ENCODE results near the gene SLCO3A1. TPM values are rescaled to one million over a fixed set of nuclear protein-coding genes. Genes with fewer than 3 reads are reported as not detected.

Gene SLCO3A1
- total and polyA plus RNA-seq, 2 donors (not counting 1 experiment from before 2014, with no cell fraction given), result 8.1 to 16.8 TPM

- Histone ChIP-seq H2AFZ (ENCODE audit: low read length) (no peak overlapping the region), H3K4me3 (replicated peaks in 1 of 4; ENCODE audit: control extremely low read depth in 1 of 4, insufficient read depth in 1 of 4, low read depth in 3 of 4, low read length in 4 of 4) (no peak overlapping the region), H3K27ac (ENCODE audit: insufficient read depth, low read length) (no peak overlapping the region), H3K79me2 (ENCODE audit: control insufficient read depth, insufficient read depth, low read length) (no peaks in the 10 kb centered on the region), H3K27me3 (ENCODE audit: control insufficient read depth, insufficient read depth, low read length) (no peaks in the 10 kb centered on the region), H3K9ac (ENCODE audit: insufficient read depth, low read length) (no peak overlapping the region), H3K4me1 (ENCODE audit: control insufficient read depth, extremely low read depth, insufficient read depth, low read length) (no peaks in the 10 kb centered on the region), H3K36me3 (ENCODE audit: control insufficient read depth, insufficient read depth, low read length) (no peaks in the 10 kb centered on the region), H4K20me1 (ENCODE audit: control insufficient read depth, extremely low read depth, insufficient read depth, low read length) (no peaks in the 10 kb centered on the region), H3K9me3 (ENCODE audit: control insufficient read depth, insufficient read depth, low read depth, low read length) (no peaks in the 10 kb centered on the region), H3K4me2 (ENCODE audit: extremely low read depth, insufficient read depth, low read length) (no peak overlapping the region)
- TF ChIP-seq CTCF (conservative IDR thresholded peaks at IDR 0.05 in 1 of 2, IDR thresholded peaks at IDR 0.05 in 1 of 2; ENCODE audit: low read depth in 1 of 2, low read length in 2 of 2) (no peak), EZH2 (IDR thresholded peaks at IDR 0.05; ENCODE audit: low read length, missing control alignments) (no peak)
- DNase-seq (ENCODE audit: low read depth in 2 of 2), result peak; percentile 19 to 50
Measured at GRCh38 chr15:92112180-92112579, 258.7 kb downstream of the SLCO3A1 start.

- Histone ChIP-seq H3K4me3 (replicated peaks in 1 of 4; ENCODE audit: control extremely low read depth in 1 of 4, insufficient read depth in 1 of 4, low read depth in 3 of 4, low read length in 4 of 4) (no peak overlapping the region), H3K36me3 (ENCODE audit: control insufficient read depth, insufficient read depth, low read length) (no peaks in the 10 kb centered on the region), H3K9ac (ENCODE audit: insufficient read depth, low read length) (no peak overlapping the region), H3K27me3 (ENCODE audit: control insufficient read depth, insufficient read depth, low read length) (no peaks in the 10 kb centered on the region), H2AFZ (ENCODE audit: low read length) (no peak overlapping the region), H3K4me2 (ENCODE audit: extremely low read depth, insufficient read depth, low read length) (no peak overlapping the region), H3K27ac (ENCODE audit: insufficient read depth, low read length) (no peak overlapping the region), H4K20me1 (ENCODE audit: control insufficient read depth, extremely low read depth, insufficient read depth, low read length) (no peaks in the 10 kb centered on the region), H3K4me1 (ENCODE audit: control insufficient read depth, extremely low read depth, insufficient read depth, low read length) (no peaks in the 10 kb centered on the region), H3K79me2 (ENCODE audit: control insufficient read depth, insufficient read depth, low read length) (no peaks in the 10 kb centered on the region), H3K9me3 (ENCODE audit: control insufficient read depth, insufficient read depth, low read depth, low read length) (no peaks in the 10 kb centered on the region)
- no peak for DNase-seq (ENCODE audit: low read depth in 2 of 2)
- TF ChIP-seq EZH2 (IDR thresholded peaks at IDR 0.05; ENCODE audit: low read length, missing control alignments) (no peak), CTCF (conservative IDR thresholded peaks at IDR 0.05 in 1 of 2, IDR thresholded peaks at IDR 0.05 in 1 of 2; ENCODE audit: low read depth in 1 of 2, low read length in 2 of 2) (no peak)
Measured at GRCh38 chr15:92112711-92113110, 259.2 kb downstream of the SLCO3A1 start.

GRCh38 chr15:92113832-92114231 is 260.3 kb downstream of the SLCO3A1 start:
- Histone ChIP-seq H3K4me1 (ENCODE audit: control insufficient read depth, extremely low read depth, insufficient read depth, low read length) (no peaks in the 10 kb centered on the region), H3K36me3 (ENCODE audit: control insufficient read depth, insufficient read depth, low read length) (no peaks in the 10 kb centered on the region), H3K27me3 (ENCODE audit: control insufficient read depth, insufficient read depth, low read length) (no peaks in the 10 kb centered on the region), H2AFZ (ENCODE audit: low read length) (no peak overlapping the region), H3K4me2 (ENCODE audit: extremely low read depth, insufficient read depth, low read length) (no peak overlapping the region), H3K27ac (ENCODE audit: insufficient read depth, low read length) (no peak overlapping the region), H3K4me3 (replicated peaks in 1 of 4; ENCODE audit: control extremely low read depth in 1 of 4, insufficient read depth in 1 of 4, low read depth in 3 of 4, low read length in 4 of 4) (no peak overlapping the region), H4K20me1 (ENCODE audit: control insufficient read depth, extremely low read depth, insufficient read depth, low read length) (no peaks in the 10 kb centered on the region), H3K79me2 (ENCODE audit: control insufficient read depth, insufficient read depth, low read length) (no peaks in the 10 kb centered on the region), H3K9ac (ENCODE audit: insufficient read depth, low read length) (no peak overlapping the region), H3K9me3 (ENCODE audit: control insufficient read depth, insufficient read depth, low read depth, low read length) (no peaks in the 10 kb centered on the region)
- no peak for DNase-seq (ENCODE audit: low read depth in 2 of 2)
- no peak for TF ChIP-seq CTCF (conservative IDR thresholded peaks at IDR 0.05 in 1 of 2, IDR thresholded peaks at IDR 0.05 in 1 of 2; ENCODE audit: low read depth in 1 of 2, low read length in 2 of 2)
- no peak for TF ChIP-seq EZH2 (IDR thresholded peaks at IDR 0.05; ENCODE audit: low read length, missing control alignments)
